SK-N-SH treated with all-trans-retinoic acid at 6 μM for 48 hours (cell line): ENCODE measurements around the gene SMYD3.

Experiments
- ATAC-seq: fragments of 200-7000 bp; cut with Tn5 transposase; 3 replicates; pipeline ENCODE4 v1.9.1; 2020; ENCODE audit warnings: mild to moderate bottlenecking, moderate library complexity
- ARNTL ChIP-seq: fragments of 450-650 bp; formaldehyde crosslinking; IDR thresholded peaks from 2 replicates; pipeline ENCODE4 v1.5.0; 2020; ENCODE audit warnings: low read depth, mild to moderate bottlenecking, moderate library complexity, borderline replicate concordance
- ESRRG ChIP-seq: fragments of 250-450 bp; sonication (Bioruptor Pico); IDR thresholded peaks from 2 replicates; pipeline ENCODE4 v1.6.1; 2021; ENCODE audit warnings: mild to moderate bottlenecking
- GLIS3 ChIP-seq: fragments of 250-450 bp; sonication (Bioruptor Pico); IDR thresholded peaks from 2 replicates; pipeline ENCODE4 v1.5.0; 2020; ENCODE audit warnings: mild to moderate bottlenecking, moderate library complexity
- ISL1 ChIP-seq: fragments of 250-450 bp; sonication (Bioruptor Pico); IDR thresholded peaks from 2 replicates; pipeline ENCODE4 v2.1.2; 2022; ENCODE audit warnings: mild to moderate bottlenecking, moderate library complexity
- PATZ1 ChIP-seq: fragments of 250-450 bp; sonication (Bioruptor Pico); IDR thresholded peaks from 2 replicates; pipeline ENCODE4 v1.8.0; 2020; ENCODE audit warnings: mild to moderate bottlenecking, moderate library complexity, borderline replicate concordance
- POU6F1 ChIP-seq: fragments of 250-450 bp; sonication (Bioruptor Pico); IDR thresholded peaks from 2 replicates; pipeline ENCODE4 v1.8.0; 2021; ENCODE audit warnings: low read depth, mild to moderate bottlenecking, moderate library complexity, borderline replicate concordance
- PPARA ChIP-seq: fragments of 250-450 bp; sonication (Bioruptor Pico); IDR thresholded peaks from 2 replicates; pipeline ENCODE4 v1.5.0; 2020; ENCODE audit warnings: mild to moderate bottlenecking, borderline replicate concordance
- RARB ChIP-seq: fragments of 250-450 bp; sonication (Bioruptor Pico); IDR thresholded peaks from 2 replicates; pipeline ENCODE4 v1.8.0; 2021; ENCODE audit warnings: mild to moderate bottlenecking, moderate library complexity
- SNAI2 ChIP-seq: fragments of 250-450 bp; sonication (Bioruptor Pico); IDR thresholded peaks from 2 replicates; pipeline ENCODE4 v1.5.0; 2020; ENCODE audit warnings: mild to moderate bottlenecking, moderate library complexity
- TCF4 ChIP-seq: fragments of 250-450 bp; sonication (Bioruptor Pico); IDR thresholded peaks from 2 replicates; pipeline ENCODE4 v1.8.0; 2021; ENCODE audit warnings: mild to moderate bottlenecking, moderate library complexity, borderline replicate concordance
- TOX ChIP-seq: fragments of 250-450 bp; sonication (Bioruptor Pico); IDR thresholded peaks from 2 replicates; pipeline ENCODE4 v1.8.0; 2021; ENCODE audit warnings: mild to moderate bottlenecking, moderate library complexity, borderline replicate concordance
- ZC3H10 ChIP-seq: fragments of 250-450 bp; sonication (Bioruptor Pico); IDR thresholded peaks from 2 replicates; pipeline ENCODE4 v1.5.1; 2021; ENCODE audit warnings: mild to moderate bottlenecking, moderate library complexity
- ZFP3 ChIP-seq: fragments of 250-450 bp; sonication (Bioruptor Pico); IDR thresholded peaks from 2 replicates; pipeline ENCODE4 v1.5.0; 2020; ENCODE audit warnings: mild to moderate bottlenecking, moderate library complexity
- ZNF565 ChIP-seq: fragments of 450-650 bp; formaldehyde crosslinking; conservative IDR thresholded peaks from 2 replicates; pipeline ENCODE4 v1.5.0; 2020; ENCODE audit warnings: low read depth, mild to moderate bottlenecking, moderate library complexity
- ZNF70 ChIP-seq: fragments of 450-650 bp; formaldehyde crosslinking; IDR thresholded peaks from 2 replicates; pipeline ENCODE4 v1.5.0; 2020; ENCODE audit warnings: mild to moderate bottlenecking, moderate library complexity
- ZNF8 ChIP-seq: fragments of 450-650 bp; formaldehyde crosslinking; IDR thresholded peaks from 2 replicates; pipeline ENCODE4 v1.5.0; 2020; ENCODE audit warnings: mild to moderate bottlenecking, moderate library complexity
- TF ChIP-seq, protein P1 (sequence below): fragments of 250-450 bp; sonication (Bioruptor Pico); IDR thresholded peaks from 2 replicates; pipeline ENCODE4 v1.5.1; 2021; ENCODE audit warnings: mild to moderate bottlenecking, moderate library complexity
- TF ChIP-seq, protein P2 (sequence below): fragments of 250-450 bp; sonication (Bioruptor Pico); IDR thresholded peaks from 2 replicates; pipeline ENCODE4 v1.5.1; 2020; ENCODE audit warnings: low read depth, mild to moderate bottlenecking, moderate library complexity
- TF ChIP-seq, protein P3 (sequence below): fragments of 250-450 bp; sonication (Bioruptor Pico); IDR thresholded peaks from 2 replicates; pipeline ENCODE4 v1.5.0; 2020; ENCODE audit warnings: mild to moderate bottlenecking, moderate library complexity

SMYD3 gene

DNA sequence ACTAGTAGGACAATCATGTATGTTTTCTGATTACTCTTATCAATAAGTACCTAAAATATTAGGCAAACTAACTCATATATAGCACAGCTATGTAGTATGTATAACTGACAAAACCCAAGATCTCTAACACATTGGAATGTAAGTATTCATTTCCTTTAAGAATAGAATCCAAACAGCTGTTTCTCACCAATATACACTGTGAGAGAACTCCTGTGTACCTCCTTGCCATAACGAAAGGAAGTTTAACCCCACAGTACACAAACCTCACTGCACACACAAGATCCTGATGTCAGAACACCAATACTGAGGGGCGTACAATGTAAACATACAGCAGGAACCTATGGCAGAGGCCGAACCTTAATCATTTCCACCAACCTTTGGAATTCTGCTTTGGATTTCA lies 113.0 kb downstream of the SMYD3 start (continued):
- TF ChIP-seq POU6F1 (CRISPR knock-in tag): no peak

DNA sequence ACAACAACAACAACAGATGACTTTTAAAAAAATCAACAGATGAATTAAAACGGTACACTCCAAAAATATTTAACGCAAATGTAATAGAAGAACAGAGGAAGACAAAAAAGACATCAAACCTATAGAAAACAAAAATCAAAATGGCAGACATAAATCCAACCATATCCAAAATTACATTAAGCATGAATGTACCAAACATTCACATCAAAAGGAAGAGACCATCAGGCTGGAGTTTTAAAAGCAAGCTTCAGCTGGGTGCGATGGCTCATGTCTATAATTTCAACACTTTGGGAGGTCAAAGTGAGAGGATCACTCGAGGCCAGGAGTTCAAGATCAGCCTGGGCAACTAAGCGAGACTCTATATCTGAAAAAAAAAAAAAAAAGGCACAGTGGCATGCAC lies 116.2 kb downstream of the SMYD3 start:
- no peak for ATAC-seq
- TF ChIP-seq POU6F1 (CRISPR knock-in tag) (no peak), ZNF8 (CRISPR knock-in tag) (no peak)

DNA sequence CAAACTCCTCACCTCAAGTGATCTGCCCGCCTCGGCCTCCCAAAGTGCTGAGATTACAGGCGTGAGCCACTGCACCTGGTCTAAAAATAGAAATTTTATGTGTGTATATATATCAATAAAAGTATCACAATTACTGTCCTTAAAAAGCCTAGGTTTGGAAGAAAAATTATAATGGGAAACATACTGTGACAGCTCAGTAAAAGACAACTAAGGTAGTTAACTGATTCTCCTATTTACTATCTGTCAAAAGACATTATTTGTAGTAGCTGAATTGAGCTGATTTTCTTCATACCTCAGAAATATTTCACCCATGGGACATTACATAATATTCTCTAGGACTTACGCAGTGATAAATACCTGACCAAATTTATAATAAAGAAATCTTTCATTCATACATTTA lies 122.5 kb downstream of the SMYD3 start:
- TF ChIP-seq TOX (CRISPR knock-in tag) (no peak), ISL1 (CRISPR knock-in tag) (no peak)
- TF ChIP-seq, all 23 proteins: peak for 0
- ATAC-seq: no peak

- TF ChIP-seq GLIS3 (CRISPR knock-in tag) (no peak), PATZ1 (CRISPR knock-in tag) (no peak), ESRRG (no peak), ZNF565 (no peak)
- TF ChIP-seq, all 23 proteins: peak for 0
- no peak for ATAC-seq
Measured at GRCh38 chr1:246383791-246384190, 123.3 kb downstream of the SMYD3 start.

GRCh38 chr1:246383239-246383589 lies 123.9 kb downstream of the SMYD3 start:
- TF ChIP-seq ZNF70 (CRISPR knock-in tag): no peak
- no peak for TF ChIP-seq SNAI2 (CRISPR knock-in tag)
- TF ChIP-seq ARNTL (CRISPR knock-in tag): no peak
- TF ChIP-seq RARB: no peak
- TF ChIP-seq ZC3H10 (CRISPR knock-in tag): no peak
- TF ChIP-seq ZFP3: no peak
- no peak for TF ChIP-seq PATZ1 (CRISPR knock-in tag)
- TF ChIP-seq, protein P1, sequence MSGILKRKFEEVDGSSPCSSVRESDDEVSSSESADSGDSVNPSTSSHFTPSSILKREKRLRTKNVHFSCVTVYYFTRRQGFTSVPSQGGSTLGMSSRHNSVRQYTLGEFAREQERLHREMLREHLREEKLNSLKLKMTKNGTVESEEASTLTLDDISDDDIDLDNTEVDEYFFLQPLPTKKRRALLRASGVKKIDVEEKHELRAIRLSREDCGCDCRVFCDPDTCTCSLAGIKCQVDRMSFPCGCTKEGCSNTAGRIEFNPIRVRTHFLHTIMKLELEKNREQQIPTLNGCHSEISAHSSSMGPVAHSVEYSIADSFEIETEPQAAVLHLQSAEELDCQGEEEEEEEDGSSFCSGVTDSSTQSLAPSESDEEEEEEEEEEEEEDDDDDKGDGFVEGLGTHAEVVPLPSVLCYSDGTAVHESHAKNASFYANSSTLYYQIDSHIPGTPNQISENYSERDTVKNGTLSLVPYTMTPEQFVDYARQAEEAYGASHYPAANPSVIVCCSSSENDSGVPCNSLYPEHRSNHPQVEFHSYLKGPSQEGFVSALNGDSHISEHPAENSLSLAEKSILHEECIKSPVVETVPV (CRISPR knock-in tag): no peak
- TF ChIP-seq PPARA (CRISPR knock-in tag): no peak
- TF ChIP-seq, protein P2, sequence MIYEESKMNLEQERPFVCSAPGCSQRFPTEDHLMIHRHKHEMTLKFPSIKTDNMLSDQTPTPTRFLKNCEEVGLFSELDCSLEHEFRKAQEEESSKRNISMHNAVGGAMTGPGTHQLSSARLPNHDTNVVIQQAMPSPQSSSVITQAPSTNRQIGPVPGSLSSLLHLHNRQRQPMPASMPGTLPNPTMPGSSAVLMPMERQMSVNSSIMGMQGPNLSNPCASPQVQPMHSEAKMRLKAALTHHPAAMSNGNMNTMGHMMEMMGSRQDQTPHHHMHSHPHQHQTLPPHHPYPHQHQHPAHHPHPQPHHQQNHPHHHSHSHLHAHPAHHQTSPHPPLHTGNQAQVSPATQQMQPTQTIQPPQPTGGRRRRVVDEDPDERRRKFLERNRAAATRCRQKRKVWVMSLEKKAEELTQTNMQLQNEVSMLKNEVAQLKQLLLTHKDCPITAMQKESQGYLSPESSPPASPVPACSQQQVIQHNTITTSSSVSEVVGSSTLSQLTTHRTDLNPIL (CRISPR knock-in tag): no peak
- TF ChIP-seq, protein P3, sequence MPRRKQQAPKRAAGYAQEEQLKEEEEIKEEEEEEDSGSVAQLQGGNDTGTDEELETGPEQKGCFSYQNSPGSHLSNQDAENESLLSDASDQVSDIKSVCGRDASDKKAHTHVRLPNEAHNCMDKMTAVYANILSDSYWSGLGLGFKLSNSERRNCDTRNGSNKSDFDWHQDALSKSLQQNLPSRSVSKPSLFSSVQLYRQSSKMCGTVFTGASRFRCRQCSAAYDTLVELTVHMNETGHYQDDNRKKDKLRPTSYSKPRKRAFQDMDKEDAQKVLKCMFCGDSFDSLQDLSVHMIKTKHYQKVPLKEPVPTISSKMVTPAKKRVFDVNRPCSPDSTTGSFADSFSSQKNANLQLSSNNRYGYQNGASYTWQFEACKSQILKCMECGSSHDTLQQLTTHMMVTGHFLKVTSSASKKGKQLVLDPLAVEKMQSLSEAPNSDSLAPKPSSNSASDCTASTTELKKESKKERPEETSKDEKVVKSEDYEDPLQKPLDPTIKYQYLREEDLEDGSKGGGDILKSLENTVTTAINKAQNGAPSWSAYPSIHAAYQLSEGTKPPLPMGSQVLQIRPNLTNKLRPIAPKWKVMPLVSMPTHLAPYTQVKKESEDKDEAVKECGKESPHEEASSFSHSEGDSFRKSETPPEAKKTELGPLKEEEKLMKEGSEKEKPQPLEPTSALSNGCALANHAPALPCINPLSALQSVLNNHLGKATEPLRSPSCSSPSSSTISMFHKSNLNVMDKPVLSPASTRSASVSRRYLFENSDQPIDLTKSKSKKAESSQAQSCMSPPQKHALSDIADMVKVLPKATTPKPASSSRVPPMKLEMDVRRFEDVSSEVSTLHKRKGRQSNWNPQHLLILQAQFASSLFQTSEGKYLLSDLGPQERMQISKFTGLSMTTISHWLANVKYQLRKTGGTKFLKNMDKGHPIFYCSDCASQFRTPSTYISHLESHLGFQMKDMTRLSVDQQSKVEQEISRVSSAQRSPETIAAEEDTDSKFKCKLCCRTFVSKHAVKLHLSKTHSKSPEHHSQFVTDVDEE (CRISPR knock-in tag): no peak
- TF ChIP-seq ISL1 (CRISPR knock-in tag): no peak
- no peak for TF ChIP-seq GLIS3 (CRISPR knock-in tag)
- no peak for TF ChIP-seq ZNF8 (CRISPR knock-in tag)
- TF ChIP-seq TCF4 (CRISPR knock-in tag): no peak
- TF ChIP-seq ZNF565: no peak
- TF ChIP-seq TOX (CRISPR knock-in tag): no peak

More at GRCh38 chr1:246383239-246383589, 123.9 kb downstream of the SMYD3 start:
- ATAC-seq: no peak
